Esophagus muscularis mucosa (tissue), 4 donors: ENCODE results near the gene CD99L2. TPM values are rescaled to one million over a fixed set of nuclear protein-coding genes. Genes with fewer than 3 reads are reported as not detected.

ENCODE experiments used
- DNase-seq: peaks from one replicate; pipeline ENCODE4 v3.0.0-alpha.2; 2017; ENCODE audit errors: extremely low spot score
- H3K27ac ChIP-seq, 4 donors: fragments of 200-600 bp; sonication (generic); replicated peaks in 1 of 4; 1 replicate in 3 of 4; 2 replicates in 1 of 4; pipeline ENCODE4 v1.5.1; 2016 to 2019; ENCODE audit warnings: mild to moderate bottlenecking in 1 of 4
- H3K27me3 ChIP-seq, 4 donors: fragments of 200-600 bp; sonication (generic); one replicate each; pipeline versions ENCODE4 v1.5.1 to v1.6.0; 2016 to 2019
- H3K36me3 ChIP-seq, 4 donors: fragments of 200-600 bp; sonication (generic); one replicate each; pipeline ENCODE4 v1.5.1; 2016 to 2019
- H3K4me1 ChIP-seq, 4 donors: fragments of 200-600 bp; sonication (generic); one replicate each; pipeline ENCODE4 v1.5.1; 2016 to 2019
- H3K4me3 ChIP-seq, 4 donors: fragments of 200-600 bp; sonication (generic); 1 replicate in 2 of 4; 2 replicates in 2 of 4; pipeline ENCODE4 v1.5.1; 2016 to 2019; ENCODE audit warnings: mild to moderate bottlenecking in 4 of 4, moderate library complexity in 1 of 4
- H3K9me3 ChIP-seq, 4 donors: fragments of 200-600 bp; sonication (generic); 1 replicate in 3 of 4; 2 replicates in 1 of 4; pipeline ENCODE4 v1.5.1; 2016 to 2019
- EP300 ChIP-seq: sonication (generic); formaldehyde crosslinking; IDR thresholded peaks from one replicate; pipeline ENCODE4 v1.6.1; 2017; ENCODE audit warnings: antibody characterized with exemption
- POLR2A ChIP-seq: fragments of 450-650 bp; IDR thresholded peaks from one replicate; pipeline ENCODE4 v1.6.1; 2017; ENCODE audit warnings: antibody characterized with exemption, moderate library complexity, mild to moderate bottlenecking, low read depth
- POLR2AphosphoS5 ChIP-seq, 2 donors: sonication (generic); formaldehyde crosslinking; IDR thresholded peaks; one replicate each; pipeline ENCODE4 v1.6.1; 2017; ENCODE audit warnings: antibody characterized with exemption in 2 of 2
- WGBS: methylation state at CpG from one replicate; pipeline ENCODE4 v1.1.5; 2018; 5-methylcytosine and 5-hydroxymethylcytosine counted together
- intact Hi-C: fragments of 100-400 bp; cut with DNase I; formaldehyde crosslinking; loops from one replicate; pipeline ENCODE4 v1.15.1; 2023
- total RNA-seq, 4 donors: library from RNA; depleted of rRNA; stranded (reverse); fragments of >200 nt; gene quantifications; one replicate each; pipeline versions ENCODE4 v1.1.0 to v1.2.1, GENCODE V29; 2016
- TF ChIP-seq, protein P1 (sequence below), 3 experiments: fragments of 200-600 bp in 2 of 3; fragments of 450-650 bp in 1 of 3; sonication (generic) in 2 of 3; IDR thresholded peaks; one replicate each; pipeline ENCODE4 v1.5.1; 2017 to 2019; ENCODE audit warnings: antibody characterized with exemption in 3 of 3, mild to moderate bottlenecking in 2 of 3, moderate library complexity in 1 of 3

The CD99L2 gene
- total RNA-seq, 4 donors from 2014 or later, result 61.0 to 91.5 (median 70.1) TPM

DNA sequence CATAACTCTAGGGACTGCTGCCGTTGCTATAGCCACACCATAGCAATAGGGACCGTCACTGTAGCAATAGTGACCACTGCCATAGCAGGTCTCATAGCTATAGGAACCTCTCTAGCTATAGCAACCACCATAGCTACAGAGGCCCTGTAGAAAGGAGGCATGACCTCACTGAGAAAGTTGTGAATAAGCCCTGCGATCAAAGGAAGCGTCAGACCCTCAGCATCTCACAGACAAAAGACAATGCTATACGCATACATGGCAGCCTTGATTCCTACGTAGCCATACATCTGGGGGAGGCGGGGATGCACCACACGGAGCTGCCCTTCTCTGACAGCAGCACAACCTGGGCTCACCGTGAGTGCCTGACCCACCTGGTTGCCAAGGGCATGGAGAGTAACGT is 116.8 kb downstream of the CD99L2 start:
- WGBS, result 88% methylated on average over 10 of the region's 10 CpGs
- intact Hi-C loops, result no loop called here

DNA sequence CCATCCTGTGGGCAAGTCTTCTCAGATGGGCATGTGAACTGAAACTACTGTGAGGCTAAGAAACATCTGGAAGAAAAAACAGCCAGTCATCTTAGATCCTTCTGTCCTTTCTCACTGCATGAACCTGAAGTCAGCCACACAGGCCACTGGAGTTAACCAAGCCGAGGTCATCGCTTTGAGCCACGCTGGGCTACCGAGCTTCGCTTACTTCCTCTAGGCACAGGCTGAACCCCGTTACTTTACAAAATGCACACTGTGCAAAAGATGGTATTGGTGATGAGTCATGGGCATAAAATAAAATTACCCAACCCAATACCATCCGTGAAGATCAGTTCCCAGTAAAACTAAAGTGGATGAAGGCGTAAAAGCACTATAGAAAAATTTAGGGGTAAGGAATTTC is 119.1 kb downstream of the CD99L2 start:
- WGBS, result 73% methylated on average over 8 of the region's 8 CpGs
- no peak for DNase-seq
- Histone ChIP-seq H3K4me3 (no peak overlapping the region), H3K36me3 (peaks cover 0 to 28% (median 5%) of the 10 kb centered on the region in 4 donors), H3K9me3 (no peaks in the 10 kb centered on the region), H3K4me1 (no peaks in the 10 kb centered on the region), H3K27ac (no peak overlapping the region), H3K27me3 (no peaks in the 10 kb centered on the region)
- TF ChIP-seq EP300 (no peak), POLR2AphosphoS5 (IDR thresholded peaks at IDR 0.05) (no peak), POLR2A (no peak)
- TF ChIP-seq, protein P1, sequence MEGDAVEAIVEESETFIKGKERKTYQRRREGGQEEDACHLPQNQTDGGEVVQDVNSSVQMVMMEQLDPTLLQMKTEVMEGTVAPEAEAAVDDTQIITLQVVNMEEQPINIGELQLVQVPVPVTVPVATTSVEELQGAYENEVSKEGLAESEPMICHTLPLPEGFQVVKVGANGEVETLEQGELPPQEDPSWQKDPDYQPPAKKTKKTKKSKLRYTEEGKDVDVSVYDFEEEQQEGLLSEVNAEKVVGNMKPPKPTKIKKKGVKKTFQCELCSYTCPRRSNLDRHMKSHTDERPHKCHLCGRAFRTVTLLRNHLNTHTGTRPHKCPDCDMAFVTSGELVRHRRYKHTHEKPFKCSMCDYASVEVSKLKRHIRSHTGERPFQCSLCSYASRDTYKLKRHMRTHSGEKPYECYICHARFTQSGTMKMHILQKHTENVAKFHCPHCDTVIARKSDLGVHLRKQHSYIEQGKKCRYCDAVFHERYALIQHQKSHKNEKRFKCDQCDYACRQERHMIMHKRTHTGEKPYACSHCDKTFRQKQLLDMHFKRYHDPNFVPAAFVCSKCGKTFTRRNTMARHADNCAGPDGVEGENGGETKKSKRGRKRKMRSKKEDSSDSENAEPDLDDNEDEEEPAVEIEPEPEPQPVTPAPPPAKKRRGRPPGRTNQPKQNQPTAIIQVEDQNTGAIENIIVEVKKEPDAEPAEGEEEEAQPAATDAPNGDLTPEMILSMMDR (IDR thresholded peaks at IDR 0.05), result no peak
- intact Hi-C loops, result no loop called here

More for the DNA sequence above, 116.8 kb downstream of the CD99L2 start:
- H3K27me3 ChIP-seq, result no peaks in the 10 kb centered on the region
- peaks cover 0 to 7% (median 0%) of the 10 kb centered on the region in 4 donors for H3K36me3 ChIP-seq
- no peak for DNase-seq
- no peaks in the 10 kb centered on the region for H3K4me1 ChIP-seq
- no peak overlapping the region for H3K4me3 ChIP-seq
- H3K27ac ChIP-seq, result no peak overlapping the region
- H3K9me3 ChIP-seq, result no peaks in the 10 kb centered on the region
- TF ChIP-seq POLR2A (no peak), EP300 (no peak)

DNA sequence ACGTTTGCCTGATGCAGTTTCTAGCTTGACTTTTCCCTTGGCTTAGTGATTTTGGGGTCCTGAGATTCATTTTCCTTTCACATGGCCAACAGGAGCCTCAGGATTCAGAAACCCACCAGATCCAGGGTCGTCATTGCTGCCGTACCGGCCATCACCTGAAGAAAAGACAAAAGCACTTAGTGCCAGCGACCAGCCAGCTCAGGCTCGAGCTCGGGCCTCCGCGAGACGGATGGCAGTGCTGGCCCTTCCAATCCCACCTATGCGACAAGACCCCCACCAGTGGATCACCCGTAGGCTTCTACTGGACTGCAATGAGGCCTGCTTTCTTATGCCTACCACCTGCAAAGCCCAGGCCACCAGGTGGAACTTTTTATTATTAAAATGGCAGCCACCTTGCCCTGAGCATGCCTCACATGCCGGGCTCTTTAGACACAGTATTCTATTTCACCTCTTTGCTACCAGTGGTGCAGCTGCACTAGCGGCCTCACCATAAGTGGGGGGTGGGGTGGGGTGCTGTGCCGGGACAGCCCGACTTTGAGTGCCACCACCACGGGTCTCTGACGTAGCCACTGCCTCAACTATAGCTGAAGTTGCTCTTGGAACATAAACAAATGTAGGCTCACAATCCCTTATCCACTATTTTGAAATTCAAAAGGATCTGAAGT is 121.0 kb downstream of the CD99L2 start:
- intact Hi-C loops, result no loop called here
- peaks cover 0 to under 1% (median under 1%) of the 10 kb centered on the region in 4 donors for H3K4me1 ChIP-seq
- no peaks in the 10 kb centered on the region for H3K27me3 ChIP-seq
- H3K9me3 ChIP-seq, result no peaks in the 10 kb centered on the region
- H3K4me3 ChIP-seq, result no peak overlapping the region
- no peak for TF ChIP-seq EP300
- TF ChIP-seq, protein P1 (IDR thresholded peaks at IDR 0.05), result no peak
- no peak for TF ChIP-seq POLR2A
- TF ChIP-seq POLR2AphosphoS5 (IDR thresholded peaks at IDR 0.05), result no peak
- 79% methylated on average over 17 of the region's 18 CpGs for WGBS
- no peak overlapping the region for H3K27ac ChIP-seq
- DNase-seq, result no peak
- peaks cover 0 to 30% (median 5%) of the 10 kb centered on the region in 4 donors for H3K36me3 ChIP-seq

DNA sequence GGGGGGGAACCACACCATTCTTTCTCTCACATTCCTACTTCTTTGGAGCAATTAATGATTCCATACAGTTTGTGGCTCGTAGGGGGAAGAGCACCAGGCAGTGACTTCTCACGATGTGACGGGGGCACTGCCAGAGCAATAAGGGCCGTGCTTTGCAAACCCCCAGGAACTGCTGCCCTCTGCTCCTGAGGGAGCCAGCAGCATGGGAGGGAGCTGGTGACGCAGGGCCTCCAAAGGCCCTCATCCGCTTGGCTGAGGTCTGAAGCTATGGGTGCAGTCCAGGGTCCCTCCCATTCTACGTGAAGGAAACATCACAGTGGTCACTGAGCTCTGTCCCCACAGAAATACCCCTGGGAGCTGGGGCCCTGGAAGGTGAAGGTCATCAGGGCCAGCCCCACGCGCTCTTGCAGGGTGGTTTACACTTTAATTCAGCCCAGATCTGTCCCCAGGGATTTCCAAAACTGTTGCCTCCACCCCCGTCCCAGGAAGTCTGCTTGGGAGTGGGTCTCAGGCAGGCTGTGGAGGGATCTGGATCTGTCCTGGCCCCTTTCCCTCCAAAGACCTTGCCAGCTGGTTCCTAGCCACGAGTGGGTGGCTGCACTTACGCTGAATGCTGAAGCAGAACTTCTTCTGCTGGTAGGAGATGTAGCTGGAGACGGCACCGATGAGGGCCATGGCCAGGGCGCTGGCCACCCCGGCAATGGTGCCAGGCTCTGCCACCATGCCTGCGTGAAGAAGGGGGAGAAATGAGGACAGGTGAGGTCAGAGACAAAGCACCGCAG is 122.7 kb downstream of the CD99L2 start:
- Histone ChIP-seq H3K4me1 (peaks cover 0 to 10% (median 7%) of the 10 kb centered on the region in 4 donors), H3K27me3 (no peaks in the 10 kb centered on the region), H3K27ac (no peak overlapping the region), H3K36me3 (peaks cover 0 to 30% (median 5%) of the 10 kb centered on the region in 4 donors), H3K9me3 (no peaks in the 10 kb centered on the region), H3K4me3 (no peak overlapping the region)
- intact Hi-C loops, result no loop called here
- no peak for DNase-seq
- 80% methylated on average over 17 of the region's 18 CpGs for WGBS
- no peak for TF ChIP-seq EP300

DNA sequence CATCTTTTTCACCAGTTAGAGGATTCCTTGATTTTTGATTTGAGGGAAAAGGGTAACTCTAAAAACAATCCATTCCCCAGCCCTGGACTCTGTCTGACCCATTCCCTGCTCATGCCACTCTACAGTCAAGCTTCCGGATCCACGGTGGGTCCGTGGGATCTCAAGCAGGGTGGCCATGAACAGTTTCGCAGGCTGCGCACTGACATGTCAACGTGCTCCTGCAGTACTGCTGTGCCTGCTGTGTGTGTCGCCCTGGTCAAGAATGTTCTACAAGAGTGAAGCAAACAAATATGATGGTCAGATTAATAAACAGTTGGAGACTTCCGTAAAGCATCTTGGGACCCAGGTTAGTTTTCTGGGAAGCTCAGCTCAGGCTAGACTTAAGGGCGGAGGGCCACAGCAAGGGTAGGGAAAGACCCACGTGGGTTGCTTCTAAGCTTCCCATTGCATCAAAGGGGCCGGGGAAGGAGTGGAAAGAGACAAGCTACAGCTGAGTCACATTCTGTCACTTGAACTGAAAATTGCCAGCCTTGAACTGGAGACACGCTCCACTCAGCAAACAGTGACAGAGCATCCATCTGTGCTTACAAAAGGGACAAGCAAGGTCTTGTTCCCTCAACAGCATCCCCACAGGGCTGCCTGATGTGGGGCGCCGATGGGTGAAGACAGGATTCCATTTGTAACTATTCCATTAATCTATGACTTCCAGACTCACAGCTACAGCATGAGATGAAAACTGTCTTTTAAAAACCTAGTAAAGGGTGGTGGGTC is 123.5 kb downstream of the CD99L2 start:
- H3K27me3 ChIP-seq, result no peaks in the 10 kb centered on the region
- intact Hi-C loops, result loop anchor here (5.0 kb wide), 1 partner anchor 222 kb away; no protein-coding TSS in a partner anchor
- 87% methylated on average over 13 of the region's 14 CpGs for WGBS

More for the DNA sequence above, 123.5 kb downstream of the CD99L2 start:
- H3K4me1 ChIP-seq, result peaks cover 0 to 10% (median 7%) of the 10 kb centered on the region in 4 donors
- no peak for DNase-seq
- H3K36me3 ChIP-seq, result peaks cover 0 to 34% (median 12%) of the 10 kb centered on the region in 4 donors
- H3K9me3 ChIP-seq, result no peaks in the 10 kb centered on the region
- H3K4me3 ChIP-seq, result no peak overlapping the region
- TF ChIP-seq POLR2AphosphoS5 (IDR thresholded peaks at IDR 0.05), result no peak
- TF ChIP-seq, protein P1 (IDR thresholded peaks at IDR 0.05), result no peak
- TF ChIP-seq EP300, result no peak
- TF ChIP-seq POLR2A, result no peak
- H3K27ac ChIP-seq, result no peak overlapping the region
